Panc1 (cell line): ENCODE measurements around the gene C3orf38.

Source experiments
- CTCF ChIP-seq: fragments of 450-650 bp; IDR thresholded peaks from 2 replicates; pipeline ENCODE4 v1.5.1; 2017; ENCODE audit warnings: mild to moderate bottlenecking
- POLR2AphosphoS5 ChIP-seq: IDR thresholded peaks from 2 replicates; pipeline ENCODE4 v1.6.1; 2012; ENCODE audit warnings: mild to moderate bottlenecking, low read depth, low read length, moderate library complexity
- SIN3A ChIP-seq: IDR thresholded peaks from 2 replicates; pipeline ENCODE4 v1.6.1; 2012; ENCODE audit warnings: low read depth, mild to moderate bottlenecking, low read length, moderate library complexity, borderline replicate concordance; ENCODE audit not compliant: insufficient read depth
- TF ChIP-seq, protein P1 (sequence below), 2 experiments: IDR thresholded peaks; 2 replicates each; pipeline ENCODE4 v1.6.1; 2011 to 2012; ENCODE audit warnings: low read depth in 2 of 2, control low read depth in 1 of 2, low read length in 1 of 2, mild to moderate bottlenecking in 1 of 2, moderate library complexity in 1 of 2; ENCODE audit not compliant: insufficient read depth in 1 of 2

DNA sequence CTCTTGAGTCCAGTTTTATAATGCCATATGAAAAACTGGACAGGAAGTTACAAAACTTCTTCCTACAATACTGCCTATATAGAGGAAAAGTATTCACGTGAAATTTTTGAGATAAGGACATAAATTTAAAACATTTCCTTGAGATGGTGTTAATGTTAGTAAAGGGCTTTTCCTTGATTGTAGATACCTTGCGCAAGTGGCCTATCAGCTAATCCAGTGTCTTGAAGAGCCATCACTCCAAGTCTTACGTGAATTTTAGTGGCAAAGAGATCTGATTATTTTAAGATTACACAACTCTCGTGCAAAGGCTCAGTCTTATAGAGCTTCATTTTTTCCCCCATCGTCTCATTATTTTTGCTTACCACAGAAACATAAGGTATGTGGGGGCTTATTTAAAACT is 18.4 kb downstream of the C3orf38 start:
- TF ChIP-seq, protein P1, sequence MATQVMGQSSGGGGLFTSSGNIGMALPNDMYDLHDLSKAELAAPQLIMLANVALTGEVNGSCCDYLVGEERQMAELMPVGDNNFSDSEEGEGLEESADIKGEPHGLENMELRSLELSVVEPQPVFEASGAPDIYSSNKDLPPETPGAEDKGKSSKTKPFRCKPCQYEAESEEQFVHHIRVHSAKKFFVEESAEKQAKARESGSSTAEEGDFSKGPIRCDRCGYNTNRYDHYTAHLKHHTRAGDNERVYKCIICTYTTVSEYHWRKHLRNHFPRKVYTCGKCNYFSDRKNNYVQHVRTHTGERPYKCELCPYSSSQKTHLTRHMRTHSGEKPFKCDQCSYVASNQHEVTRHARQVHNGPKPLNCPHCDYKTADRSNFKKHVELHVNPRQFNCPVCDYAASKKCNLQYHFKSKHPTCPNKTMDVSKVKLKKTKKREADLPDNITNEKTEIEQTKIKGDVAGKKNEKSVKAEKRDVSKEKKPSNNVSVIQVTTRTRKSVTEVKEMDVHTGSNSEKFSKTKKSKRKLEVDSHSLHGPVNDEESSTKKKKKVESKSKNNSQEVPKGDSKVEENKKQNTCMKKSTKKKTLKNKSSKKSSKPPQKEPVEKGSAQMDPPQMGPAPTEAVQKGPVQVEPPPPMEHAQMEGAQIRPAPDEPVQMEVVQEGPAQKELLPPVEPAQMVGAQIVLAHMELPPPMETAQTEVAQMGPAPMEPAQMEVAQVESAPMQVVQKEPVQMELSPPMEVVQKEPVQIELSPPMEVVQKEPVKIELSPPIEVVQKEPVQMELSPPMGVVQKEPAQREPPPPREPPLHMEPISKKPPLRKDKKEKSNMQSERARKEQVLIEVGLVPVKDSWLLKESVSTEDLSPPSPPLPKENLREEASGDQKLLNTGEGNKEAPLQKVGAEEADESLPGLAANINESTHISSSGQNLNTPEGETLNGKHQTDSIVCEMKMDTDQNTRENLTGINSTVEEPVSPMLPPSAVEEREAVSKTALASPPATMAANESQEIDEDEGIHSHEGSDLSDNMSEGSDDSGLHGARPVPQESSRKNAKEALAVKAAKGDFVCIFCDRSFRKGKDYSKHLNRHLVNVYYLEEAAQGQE (IDR thresholded peaks at IDR 0.05; ENCODE audit: insufficient read depth in 1 of 2, low read depth in 2 of 2, low read length in 1 of 2): no peak
- TF ChIP-seq CTCF: no peak
- TF ChIP-seq POLR2AphosphoS5: no peak
- no peak for TF ChIP-seq SIN3A
